AG09309 (cell line): ENCODE results near the gene RAP2C.
"Not testable (repeated sequence)": the region's sequence is repeated elsewhere in the genome, so short reads cannot be mapped to it uniquely, and the experiment has no call there.

Source experiments
- DNase-seq: peaks from one replicate; pipeline ENCODE4 v3.0.0-alpha.2; 2010; ENCODE audit warnings: low read depth
- H3K4me3 ChIP-seq: 2 replicates; pipeline ENCODE4 v1.5.1; 2011; ENCODE audit warnings: mild to moderate bottlenecking, low read depth, low read length, moderate library complexity; ENCODE audit not compliant: control insufficient read depth
- CTCF ChIP-seq: IDR thresholded peaks from 2 replicates; pipeline ENCODE4 v1.5.1; 2011; ENCODE audit warnings: mild to moderate bottlenecking, low read depth, low read length, inconsistent platforms; ENCODE audit not compliant: insufficient read depth, control insufficient read depth; ENCODE audit errors: missing control alignments

The RAP2C gene

GRCh38 chrX:132171478-132171877 is 47.8 kb downstream of the RAP2C start:
- no peak for DNase-seq
- no peak overlapping the region for H3K4me3 ChIP-seq
- TF ChIP-seq CTCF = no peak

DNA sequence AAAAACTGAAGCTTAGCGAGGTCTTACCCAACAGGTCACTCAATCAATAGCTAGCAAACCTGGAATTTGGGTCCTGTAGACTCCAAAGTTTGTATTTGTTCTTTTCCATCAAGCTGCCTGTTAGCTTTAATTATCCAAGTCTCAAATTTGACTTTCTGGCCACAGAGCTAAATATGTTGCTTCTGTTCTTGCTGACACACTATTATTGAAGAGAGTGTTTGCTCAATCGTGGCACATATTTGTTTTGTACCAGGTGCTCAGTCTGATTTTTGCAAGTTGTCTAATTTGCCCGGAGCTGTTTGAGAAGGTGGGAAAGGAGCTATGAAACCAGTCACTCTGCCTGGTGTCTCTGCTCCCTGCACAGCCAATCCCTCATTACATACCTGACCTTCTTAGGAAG is 49.7 kb downstream of the RAP2C start:
- TF ChIP-seq CTCF = no peak
- no peak overlapping the region for H3K4me3 ChIP-seq
- DNase-seq = no peak

DNA sequence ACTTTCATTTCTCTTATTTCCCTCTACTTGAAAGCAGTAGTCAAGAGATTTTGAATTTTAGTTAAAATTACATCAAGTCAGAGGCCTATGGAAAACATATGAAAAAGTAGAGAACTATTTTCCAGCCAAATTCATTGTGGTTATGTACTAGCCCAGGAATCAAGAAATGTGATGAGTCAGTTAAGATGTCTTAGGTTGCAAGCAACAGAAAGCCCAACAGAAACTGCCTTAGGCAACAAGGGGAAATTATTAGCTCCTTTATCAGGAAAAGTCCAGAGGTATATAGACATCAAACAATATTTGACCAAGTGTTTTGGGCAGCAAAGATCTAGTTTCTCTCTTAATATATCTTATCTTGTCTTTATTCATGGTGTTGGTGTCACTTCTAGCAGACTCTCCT is 53.6 kb downstream of the RAP2C start:
- no peak for TF ChIP-seq CTCF
- no peak for DNase-seq
- H3K4me3 ChIP-seq = no peak overlapping the region

GRCh38 chrX:132165005-132165404 is 54.2 kb downstream of the RAP2C start:
- no peak overlapping the region for H3K4me3 ChIP-seq
- TF ChIP-seq CTCF = no peak
- no peak for DNase-seq

DNA sequence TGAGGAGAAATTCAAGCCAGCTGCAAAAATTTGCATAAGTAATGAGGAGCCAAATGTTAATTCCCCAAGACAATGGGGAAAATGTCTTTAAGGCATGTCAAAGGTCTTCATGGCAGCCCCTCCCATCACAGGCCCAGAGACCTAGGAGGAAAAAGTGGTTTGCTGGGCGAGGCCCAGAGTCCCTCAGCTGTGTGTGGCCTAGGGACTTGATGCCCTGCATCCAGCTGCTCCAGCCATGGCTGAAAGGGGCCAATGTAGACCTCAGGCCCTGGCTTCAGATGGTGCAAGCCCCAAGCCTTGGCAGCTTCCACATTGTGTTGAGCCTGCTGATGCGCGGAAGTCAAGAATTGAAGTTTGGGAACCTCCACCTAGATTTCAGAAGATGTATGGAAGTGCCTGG is 56.2 kb downstream of the RAP2C start:
- not testable (repeated sequence) for DNase-seq, H3K4me3 ChIP-seq

DNA sequence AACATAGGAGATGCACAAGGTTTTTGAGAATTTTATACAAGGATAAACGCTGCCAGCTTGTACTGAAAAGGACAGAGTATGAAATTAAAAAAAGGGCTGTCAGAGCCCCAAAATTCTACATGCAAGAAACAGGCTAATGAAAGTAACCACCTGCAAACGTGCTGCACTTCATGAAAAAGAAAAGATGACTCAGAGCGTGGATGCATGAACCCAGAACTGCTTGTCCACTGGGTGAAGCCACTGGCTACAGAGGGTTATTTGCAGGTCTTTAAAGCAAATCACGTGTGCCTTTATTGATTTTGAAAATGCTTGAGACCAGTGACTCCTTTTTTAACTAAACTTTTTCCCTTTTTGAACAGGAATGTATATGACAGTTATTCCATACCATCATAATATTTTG is 66.1 kb downstream of the RAP2C start:
- DNase-seq = no peak
- no peak overlapping the region for H3K4me3 ChIP-seq
- no peak for TF ChIP-seq CTCF
